Measurements from ENCODE around the gene PKN1.

- TF ChIP-seq, protein P1, sequence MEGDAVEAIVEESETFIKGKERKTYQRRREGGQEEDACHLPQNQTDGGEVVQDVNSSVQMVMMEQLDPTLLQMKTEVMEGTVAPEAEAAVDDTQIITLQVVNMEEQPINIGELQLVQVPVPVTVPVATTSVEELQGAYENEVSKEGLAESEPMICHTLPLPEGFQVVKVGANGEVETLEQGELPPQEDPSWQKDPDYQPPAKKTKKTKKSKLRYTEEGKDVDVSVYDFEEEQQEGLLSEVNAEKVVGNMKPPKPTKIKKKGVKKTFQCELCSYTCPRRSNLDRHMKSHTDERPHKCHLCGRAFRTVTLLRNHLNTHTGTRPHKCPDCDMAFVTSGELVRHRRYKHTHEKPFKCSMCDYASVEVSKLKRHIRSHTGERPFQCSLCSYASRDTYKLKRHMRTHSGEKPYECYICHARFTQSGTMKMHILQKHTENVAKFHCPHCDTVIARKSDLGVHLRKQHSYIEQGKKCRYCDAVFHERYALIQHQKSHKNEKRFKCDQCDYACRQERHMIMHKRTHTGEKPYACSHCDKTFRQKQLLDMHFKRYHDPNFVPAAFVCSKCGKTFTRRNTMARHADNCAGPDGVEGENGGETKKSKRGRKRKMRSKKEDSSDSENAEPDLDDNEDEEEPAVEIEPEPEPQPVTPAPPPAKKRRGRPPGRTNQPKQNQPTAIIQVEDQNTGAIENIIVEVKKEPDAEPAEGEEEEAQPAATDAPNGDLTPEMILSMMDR (IDR thresholded peaks at IDR 0.05; ENCODE audit: low read depth, low read length, missing input control): peak; percentile 70
- TF ChIP-seq SP1 (IDR thresholded peaks at IDR 0.05) (peak; percentile 31), YY1 (IDR thresholded peaks at IDR 0.05) (no peak), JUND (IDR thresholded peaks at IDR 0.05) (no peak), RAD21 (IDR thresholded peaks at IDR 0.05) (peak; percentile 75 to 88), NR2F2 (IDR thresholded peaks at IDR 0.05) (peak; percentile 13), EGR1 (IDR thresholded peaks at IDR 0.05; ENCODE audit: low read depth in 2 of 2) (no peak), FOXA2 (IDR thresholded peaks at IDR 0.05) (no peak), ZBTB33 (IDR thresholded peaks at IDR 0.05) (no peak), HNF4G (IDR thresholded peaks at IDR 0.05) (no peak), TAF1 (conservative IDR thresholded peaks at IDR 0.05) (no peak), GABPA (IDR thresholded peaks at IDR 0.05 in 1 of 2, conservative IDR thresholded peaks at IDR 0.05 in 1 of 2) (no peak)
- TF ChIP-seq, protein P2, sequence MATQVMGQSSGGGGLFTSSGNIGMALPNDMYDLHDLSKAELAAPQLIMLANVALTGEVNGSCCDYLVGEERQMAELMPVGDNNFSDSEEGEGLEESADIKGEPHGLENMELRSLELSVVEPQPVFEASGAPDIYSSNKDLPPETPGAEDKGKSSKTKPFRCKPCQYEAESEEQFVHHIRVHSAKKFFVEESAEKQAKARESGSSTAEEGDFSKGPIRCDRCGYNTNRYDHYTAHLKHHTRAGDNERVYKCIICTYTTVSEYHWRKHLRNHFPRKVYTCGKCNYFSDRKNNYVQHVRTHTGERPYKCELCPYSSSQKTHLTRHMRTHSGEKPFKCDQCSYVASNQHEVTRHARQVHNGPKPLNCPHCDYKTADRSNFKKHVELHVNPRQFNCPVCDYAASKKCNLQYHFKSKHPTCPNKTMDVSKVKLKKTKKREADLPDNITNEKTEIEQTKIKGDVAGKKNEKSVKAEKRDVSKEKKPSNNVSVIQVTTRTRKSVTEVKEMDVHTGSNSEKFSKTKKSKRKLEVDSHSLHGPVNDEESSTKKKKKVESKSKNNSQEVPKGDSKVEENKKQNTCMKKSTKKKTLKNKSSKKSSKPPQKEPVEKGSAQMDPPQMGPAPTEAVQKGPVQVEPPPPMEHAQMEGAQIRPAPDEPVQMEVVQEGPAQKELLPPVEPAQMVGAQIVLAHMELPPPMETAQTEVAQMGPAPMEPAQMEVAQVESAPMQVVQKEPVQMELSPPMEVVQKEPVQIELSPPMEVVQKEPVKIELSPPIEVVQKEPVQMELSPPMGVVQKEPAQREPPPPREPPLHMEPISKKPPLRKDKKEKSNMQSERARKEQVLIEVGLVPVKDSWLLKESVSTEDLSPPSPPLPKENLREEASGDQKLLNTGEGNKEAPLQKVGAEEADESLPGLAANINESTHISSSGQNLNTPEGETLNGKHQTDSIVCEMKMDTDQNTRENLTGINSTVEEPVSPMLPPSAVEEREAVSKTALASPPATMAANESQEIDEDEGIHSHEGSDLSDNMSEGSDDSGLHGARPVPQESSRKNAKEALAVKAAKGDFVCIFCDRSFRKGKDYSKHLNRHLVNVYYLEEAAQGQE (IDR thresholded peaks at IDR 0.05): no peak
- TF ChIP-seq, protein P3, sequence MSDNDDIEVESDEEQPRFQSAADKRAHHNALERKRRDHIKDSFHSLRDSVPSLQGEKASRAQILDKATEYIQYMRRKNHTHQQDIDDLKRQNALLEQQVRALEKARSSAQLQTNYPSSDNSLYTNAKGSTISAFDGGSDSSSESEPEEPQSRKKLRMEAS (IDR thresholded peaks at IDR 0.05): no peak
Observed at GRCh38 chr19:14405758-14406644, 27.1 kb upstream of the PKN1 start.

All from liver (tissue), 3 donors.